ENCODE results near the gene FGF18.
"Not testable (repeated sequence)": the region's sequence is repeated elsewhere in the genome, so short reads cannot be mapped to it uniquely, and the experiment has no call there.

FGF18 gene

DNA sequence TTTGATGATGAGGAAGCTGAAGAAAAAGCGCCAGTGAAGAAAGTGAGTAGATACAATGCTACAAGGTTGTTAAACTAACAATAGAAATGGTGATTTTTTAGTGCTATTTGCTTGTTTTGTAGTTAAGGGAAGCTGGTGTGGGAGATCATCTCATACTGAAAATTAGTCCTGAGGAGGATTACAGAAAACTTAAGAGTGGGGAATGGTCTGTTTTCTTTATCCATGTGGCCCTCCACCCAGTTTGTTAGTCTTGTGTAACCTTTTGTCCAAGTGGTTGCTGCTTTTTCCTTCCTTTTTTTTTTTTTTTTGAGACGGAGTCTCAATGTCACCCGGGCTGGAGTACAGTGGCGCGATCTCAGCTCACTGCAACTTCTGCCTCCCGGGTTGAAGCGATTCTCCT is 19.3 kb upstream of the FGF18 start:
- DNase-seq (ENCODE audit: low read depth) = no peak

DNA sequence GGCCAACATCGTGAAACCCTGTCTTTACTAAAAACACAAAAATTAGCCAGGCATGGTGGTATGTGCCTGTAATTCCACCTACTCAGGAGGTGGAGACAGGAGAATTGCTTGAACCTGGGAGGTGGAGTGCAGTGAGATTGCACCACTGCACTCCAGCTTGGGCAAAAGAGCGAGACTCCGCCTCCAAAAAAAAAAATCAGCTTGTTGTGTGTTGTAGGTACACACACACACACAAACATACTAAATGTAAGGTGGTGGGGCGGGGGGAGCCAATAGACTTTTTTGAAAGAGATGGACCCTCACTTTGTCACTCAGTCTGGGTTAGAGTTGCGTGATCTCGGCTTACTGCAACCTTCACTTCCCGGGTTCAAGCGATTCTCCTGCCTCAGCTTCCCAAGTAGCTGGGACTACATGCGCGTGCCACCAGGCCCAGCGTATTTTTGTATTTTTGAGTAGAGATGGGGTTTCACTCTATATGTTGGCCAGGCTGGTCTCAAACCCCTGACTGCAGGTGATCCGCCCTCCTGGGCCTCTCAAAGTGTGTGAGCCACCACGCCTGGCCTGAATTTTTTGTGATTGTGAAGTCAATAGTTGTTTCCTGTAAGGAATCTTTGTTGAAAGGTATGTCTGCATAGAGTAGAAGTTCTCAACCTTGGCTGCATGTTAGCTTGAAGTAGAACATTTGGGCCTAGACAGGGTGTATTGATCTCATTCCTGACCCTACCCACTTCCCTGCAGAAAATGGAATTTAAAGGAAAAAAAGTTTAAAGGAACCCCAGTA is 18.1 kb upstream of the FGF18 start:
- no peak for DNase-seq (ENCODE audit: low read depth)

DNA sequence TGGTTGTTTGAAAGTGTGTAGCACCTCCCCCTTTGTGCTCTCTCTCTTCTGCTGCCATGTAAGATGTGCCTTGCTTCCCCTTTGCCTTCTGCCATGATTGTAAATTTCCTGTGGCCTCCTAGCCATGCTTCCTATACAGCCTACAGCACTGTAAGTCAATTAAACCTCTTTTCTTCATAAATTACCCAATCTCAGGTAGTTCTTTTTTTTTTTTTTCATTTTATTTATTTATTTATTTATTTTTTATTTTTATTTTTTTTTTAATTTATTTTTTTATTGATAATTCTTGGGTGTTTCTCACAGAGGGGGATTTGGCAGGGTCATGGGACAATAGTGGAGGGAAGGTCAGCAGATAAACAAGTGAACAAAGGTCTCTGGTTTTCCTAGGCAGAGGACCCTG is 16.7 kb upstream of the FGF18 start:
- not testable (repeated sequence) for DNase-seq (ENCODE audit: low read depth)

DNA sequence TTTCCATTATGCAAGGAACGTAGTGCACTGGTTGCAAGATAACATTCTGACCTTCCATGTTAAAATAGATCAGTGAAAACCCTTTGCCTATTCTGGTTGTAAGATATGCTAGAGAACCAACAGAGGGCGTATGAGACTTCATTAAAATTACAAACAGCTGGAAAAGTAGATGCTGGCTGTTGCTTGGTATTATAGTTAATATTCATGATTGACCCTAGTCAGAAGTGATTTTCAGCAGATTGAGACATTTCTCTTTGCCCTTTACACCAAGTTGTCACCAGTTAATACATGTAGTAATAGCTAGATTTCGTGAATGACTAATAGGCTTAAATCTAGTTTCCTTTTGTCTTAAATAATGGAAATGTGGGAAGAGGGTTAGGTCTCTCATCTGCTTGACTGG is 13.8 kb upstream of the FGF18 start:
- DNase-seq (ENCODE audit: low read depth) = no peak

DNA sequence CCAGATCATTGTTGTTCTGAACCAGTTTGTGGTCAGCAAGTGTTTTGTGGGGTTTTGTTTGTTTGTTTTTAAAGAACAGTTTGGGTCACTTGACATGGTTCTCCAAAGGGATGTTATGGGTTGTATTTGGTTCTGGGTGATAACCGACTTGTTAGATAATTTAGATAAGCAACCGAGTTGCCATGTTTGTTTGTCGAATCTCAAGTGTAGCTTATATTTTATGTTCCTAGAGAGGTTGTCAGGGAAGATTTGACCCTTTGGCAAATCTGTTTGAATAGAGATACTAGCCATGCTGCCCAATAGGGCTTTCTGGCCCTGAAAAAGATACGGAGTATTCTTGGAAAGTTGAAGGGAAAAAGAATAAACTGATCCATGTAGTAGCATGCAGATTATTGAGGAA is 12.2 kb upstream of the FGF18 start:
- DNase-seq (ENCODE audit: low read depth) = no peak

DNA sequence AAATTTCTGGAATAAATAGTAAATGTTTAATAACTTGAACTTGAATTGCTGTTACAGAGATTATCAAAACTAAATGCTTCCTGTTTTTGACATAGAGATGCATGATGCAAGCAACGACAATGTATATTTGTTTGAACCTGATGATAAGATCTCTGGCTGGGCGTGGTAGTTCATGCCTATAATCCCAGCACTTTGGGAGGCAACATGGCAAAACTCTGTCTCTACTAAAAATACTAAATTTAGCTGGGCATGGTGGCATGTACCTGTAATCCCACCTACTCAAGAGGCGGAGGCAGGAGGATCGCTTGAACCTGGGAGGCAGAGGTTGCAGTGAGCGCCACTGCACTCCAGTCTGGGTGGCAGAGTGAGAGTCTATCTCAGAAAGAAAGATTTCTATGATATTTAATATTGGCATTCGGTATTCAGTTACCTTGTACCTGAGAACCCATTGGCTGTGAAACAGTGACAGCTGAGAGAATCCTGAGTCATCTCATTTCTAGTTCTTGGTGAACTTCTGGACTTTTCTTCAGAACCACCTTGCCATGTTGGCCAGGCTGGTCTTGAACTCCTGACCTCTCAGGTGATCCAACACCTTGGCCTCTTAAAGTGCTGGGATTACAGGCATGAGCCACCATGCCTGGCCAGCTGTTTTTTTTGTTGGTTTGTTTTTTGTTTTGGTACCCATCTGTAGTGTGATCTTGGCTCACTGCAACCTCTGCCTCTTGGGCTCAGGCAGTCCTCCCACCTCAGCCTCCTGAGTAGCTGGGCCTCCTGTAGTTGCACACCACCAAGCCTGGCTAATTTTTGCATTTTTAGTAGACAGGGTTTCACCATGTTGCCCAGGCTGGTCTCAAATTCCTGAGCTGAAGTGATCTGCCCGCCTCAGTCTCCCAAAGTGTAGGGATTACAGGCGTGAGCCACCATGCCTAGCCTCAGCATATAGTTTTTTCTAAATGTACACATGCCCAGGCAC is 10.0 kb upstream of the FGF18 start:
- no peak for DNase-seq (ENCODE audit: low read depth)

DNA sequence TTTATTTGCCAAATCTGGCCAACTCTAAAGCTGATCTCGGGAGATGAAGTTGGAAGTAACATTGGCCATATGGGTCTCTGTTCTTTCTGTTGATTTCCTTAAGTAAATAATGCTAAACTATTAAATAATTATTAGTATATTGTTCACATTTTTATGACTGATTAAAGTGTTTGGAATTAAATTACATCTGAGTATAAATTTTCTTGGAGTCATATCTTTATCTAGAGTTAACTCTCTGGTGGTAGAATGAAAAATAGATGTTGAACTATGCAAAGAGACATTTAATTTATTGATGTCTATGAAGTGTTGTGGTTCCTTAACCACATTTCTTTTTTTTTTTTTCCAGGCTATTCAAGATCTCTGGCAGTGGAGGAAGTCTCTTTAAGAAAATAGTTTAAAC is 9.3 kb upstream of the FGF18 start:
- DNase-seq (ENCODE audit: low read depth) = no peak

DNA sequence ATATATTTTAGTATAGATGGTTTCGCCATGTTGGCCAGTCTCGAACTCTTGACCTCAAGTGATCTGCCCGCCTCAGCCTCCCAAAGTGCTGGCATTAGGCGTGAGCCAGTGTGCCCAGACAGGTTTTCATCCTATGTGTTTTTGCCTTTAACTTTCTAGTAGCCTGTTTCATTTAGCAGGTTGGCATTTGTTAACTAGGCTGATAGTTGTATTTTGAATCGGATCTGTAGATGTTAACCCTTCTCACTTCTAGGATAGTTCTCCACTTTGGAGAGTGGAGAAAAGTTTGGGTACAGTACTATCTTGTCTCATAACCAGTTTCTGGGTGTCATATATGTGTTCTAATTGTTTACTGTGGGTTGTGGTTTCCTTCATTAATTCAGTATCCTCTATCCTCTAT is 7.3 kb upstream of the FGF18 start:
- DNase-seq (ENCODE audit: low read depth) = no peak

DNA sequence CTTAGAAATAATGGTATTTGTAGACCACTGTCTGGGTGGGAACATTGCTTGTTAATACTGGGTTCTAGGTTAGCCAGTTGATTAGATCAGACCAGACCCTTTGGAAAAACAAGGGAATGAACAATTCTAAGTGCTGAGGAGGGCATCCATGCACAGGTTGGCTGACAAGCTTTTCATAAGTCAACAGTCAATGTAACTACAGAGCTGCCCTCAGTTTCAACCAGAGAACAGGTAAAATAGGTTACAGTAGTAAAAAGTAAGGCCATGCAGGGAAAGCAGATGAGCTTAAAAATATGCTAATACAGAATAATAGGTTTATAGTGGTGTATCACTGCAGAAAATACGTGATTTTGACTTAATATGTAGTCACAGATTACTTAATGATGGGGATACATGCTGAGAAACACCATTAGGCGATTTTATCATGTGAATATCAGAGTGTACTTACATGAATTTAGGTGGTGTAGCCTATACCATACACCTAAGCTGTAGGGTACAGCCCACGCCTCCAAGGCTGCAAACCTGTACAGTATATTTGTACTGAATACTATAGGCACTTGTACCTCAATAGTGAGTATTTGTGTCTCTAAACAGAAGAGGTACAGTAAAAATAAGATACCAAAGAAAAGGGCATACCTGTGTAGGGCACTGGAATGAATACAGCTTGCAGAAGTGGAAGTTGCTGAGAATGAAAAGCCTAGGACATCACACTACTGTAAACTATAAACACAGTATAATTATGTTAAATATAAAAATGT is 6.1 kb upstream of the FGF18 start:
- DNase-seq (ENCODE audit: low read depth) = no peak

DNA sequence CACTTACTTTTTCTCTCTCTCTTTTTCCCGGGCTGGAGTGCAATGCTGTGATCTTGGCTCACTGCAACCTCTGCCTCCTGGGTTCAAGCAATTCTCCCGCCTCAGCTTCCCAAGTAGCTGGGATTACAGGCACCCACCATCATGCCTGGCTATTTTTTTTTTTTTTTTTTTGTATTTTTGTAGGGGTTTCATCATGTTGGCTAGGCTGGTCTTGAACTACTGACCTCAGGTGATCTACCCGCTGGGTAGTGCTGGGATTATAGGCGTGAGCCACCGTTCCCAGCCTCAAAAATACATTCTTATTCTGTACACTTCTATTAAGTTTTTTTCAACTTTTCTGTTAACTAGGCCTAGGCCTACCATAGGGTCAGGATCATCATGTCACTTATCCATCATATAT is 5.5 kb upstream of the FGF18 start:
- DNase-seq (ENCODE audit: low read depth) = not testable (repeated sequence)

DNA sequence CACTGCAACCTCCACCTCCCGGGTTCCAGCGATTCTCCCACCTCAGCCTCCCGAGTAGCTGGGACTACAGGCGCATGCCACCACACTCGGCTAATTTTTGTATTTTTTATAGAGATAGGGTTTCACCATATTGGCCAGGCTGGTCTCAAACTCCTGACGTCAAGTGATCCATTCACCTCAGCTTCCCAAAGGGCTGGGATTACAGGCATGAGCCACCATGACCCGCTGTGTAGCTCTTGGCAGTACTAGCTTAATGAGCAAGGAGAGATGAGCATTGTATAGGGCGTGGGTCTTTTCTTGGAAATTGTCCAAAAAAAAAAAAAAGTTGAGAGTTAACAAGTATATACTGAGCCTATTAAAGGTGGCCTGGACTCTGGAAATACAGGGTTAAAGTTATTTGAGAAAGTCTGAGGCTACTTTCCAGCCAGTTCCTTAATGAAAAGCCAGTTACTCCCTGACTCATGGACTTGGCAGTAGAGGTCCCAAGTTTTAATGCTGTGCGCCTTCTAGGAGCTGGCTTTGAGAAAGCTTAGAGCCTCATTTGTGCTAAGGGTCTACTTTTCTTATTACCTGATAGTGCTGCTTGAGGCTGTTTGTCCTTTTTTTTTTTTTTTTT is 4.2 kb upstream of the FGF18 start:
- no peak for DNase-seq (ENCODE audit: low read depth)

DNA sequence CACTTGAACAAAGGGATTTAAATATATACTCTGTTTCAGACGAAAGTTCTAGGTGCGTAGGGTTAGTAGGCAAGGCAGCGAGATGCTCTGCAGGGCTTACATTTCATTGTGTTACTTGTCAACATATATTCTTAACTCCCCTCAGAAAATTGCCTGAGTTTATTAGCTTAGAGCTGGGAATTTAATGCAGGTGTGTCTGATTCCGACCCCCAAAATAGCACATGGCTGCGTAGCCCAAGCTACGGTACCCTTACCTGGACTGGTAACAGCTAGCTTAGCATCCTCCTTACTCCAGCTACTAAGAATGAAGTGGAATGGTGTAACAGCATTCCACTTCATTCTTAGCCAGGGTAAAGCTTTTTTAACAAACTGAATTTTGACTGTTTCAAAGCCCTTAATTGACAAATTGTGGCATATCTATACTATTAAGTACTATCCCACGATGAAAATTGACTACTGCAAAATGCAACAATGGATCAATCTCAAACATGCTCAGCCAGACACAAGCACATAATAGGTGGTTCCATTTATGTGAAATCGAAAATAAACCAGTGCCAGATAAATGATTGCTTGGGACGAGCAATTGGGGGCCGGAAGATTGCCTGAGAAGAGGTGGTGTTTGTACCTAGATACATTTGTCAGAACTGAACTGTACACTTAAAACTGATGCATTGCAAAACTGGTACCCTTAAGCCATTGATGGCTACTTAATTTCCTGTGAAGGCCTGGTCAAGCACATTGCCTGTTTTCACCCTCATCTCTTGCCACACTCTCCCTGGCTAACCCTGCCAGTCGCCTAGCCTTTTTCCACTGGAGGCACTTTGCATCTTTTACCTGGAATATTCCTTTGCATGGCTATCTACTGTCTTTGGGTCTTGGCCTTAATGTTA is 3.0 kb upstream of the FGF18 start:
- no peak for DNase-seq (ENCODE audit: low read depth)

DNA sequence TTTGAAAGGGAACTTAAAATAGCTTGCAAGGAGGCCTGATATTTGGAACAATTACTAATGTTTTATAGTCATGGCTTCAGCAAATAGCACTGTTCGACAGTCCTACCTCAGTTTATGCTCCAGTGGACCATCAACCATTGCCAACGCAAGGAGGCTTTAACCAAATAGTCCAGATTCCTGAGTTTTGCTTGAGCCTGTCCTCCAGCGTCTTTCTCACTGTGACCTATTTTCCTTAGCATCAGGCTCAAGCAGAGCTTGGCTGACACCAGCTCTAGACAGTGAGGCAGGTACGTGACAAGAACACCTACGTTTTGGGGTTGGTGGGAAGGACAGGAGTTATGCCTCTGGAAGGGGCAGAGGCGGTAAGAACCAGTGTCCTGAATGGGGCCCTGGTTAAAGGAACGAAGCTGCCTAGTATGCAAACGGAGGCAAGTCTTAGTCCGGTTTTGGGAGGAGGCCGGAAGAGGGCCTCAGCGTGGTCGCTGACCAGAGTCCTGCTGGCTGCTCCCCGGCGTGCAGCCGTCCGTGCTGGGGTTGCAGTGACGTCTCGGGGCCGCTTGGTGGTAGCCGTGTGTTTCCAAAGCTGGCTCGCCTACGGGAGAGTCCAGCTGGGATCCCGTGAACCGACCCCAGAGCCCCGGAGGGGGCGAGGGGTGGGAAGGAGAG is 998 bp upstream of the FGF18 start:
- no peak for DNase-seq (ENCODE audit: low read depth)

DNA sequence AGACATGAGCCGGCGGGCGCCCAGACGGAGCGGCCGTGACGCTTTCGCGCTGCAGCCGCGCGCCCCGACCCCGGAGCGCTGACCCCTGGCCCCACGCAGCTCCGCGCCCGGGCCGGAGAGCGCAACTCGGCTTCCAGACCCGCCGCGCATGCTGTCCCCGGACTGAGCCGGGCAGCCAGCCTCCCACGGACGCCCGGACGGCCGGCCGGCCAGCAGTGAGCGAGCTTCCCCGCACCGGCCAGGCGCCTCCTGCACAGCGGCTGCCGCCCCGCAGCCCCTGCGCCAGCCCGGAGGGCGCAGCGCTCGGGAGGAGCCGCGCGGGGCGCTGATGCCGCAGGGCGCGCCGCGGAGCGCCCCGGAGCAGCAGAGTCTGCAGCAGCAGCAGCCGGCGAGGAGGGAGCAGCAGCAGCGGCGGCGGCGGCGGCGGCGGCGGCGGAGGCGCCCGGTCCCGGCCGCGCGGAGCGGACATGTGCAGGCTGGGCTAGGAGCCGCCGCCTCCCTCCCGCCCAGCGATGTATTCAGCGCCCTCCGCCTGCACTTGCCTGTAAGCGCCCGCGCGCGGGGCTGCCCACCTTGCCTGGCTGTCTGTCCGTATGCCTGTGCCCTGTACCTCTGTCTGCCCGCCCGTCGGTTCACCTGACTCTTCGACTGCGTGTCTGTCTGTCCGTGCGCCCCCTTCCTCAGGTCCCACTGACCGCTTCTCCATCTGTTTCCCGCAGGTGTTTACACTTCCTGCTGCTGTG is 412 bp downstream of the FGF18 start:
- no peak for DNase-seq (ENCODE audit: low read depth)

DNA sequence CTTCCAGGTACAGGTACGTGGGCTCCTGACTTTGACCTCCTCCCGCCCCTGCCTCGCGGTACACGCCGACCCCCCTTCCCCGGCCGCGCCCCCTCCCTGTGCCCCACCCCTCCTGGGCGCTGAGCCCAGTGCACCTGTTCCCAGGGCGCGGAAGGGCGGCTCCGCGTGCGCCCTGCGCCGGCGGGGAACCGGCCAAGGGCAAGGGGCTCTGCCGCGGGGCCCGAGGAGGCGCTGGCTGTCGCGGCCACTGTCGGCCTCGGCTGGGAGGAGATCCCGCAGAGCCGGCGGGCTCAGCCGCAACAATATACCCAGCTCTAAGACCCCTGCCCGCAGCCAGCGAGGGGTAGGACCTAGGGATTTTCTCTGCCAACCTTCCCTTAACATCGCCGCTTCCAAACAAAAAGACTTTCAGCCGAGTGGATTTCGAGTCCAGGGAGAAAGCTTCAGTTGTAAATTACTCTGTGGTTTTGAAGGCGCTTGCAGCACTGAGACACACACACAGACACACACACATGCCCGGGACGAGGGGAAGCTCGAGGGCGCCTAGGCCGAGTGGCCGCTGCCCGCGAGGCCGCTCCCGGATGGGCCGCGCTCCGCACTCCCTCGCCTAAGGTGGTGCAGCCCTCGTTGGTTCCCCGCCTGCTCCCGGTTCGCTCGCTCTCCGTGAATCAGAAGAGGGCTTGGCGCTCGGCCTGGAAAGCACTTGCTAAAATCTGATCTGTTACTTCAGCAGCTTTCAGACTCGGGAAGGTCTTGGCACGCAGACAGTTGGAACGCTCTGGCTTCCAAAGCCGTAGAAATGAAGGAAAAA is 1.2 kb downstream of the FGF18 start:
- DNase-seq (ENCODE audit: low read depth) = no peak

DNA sequence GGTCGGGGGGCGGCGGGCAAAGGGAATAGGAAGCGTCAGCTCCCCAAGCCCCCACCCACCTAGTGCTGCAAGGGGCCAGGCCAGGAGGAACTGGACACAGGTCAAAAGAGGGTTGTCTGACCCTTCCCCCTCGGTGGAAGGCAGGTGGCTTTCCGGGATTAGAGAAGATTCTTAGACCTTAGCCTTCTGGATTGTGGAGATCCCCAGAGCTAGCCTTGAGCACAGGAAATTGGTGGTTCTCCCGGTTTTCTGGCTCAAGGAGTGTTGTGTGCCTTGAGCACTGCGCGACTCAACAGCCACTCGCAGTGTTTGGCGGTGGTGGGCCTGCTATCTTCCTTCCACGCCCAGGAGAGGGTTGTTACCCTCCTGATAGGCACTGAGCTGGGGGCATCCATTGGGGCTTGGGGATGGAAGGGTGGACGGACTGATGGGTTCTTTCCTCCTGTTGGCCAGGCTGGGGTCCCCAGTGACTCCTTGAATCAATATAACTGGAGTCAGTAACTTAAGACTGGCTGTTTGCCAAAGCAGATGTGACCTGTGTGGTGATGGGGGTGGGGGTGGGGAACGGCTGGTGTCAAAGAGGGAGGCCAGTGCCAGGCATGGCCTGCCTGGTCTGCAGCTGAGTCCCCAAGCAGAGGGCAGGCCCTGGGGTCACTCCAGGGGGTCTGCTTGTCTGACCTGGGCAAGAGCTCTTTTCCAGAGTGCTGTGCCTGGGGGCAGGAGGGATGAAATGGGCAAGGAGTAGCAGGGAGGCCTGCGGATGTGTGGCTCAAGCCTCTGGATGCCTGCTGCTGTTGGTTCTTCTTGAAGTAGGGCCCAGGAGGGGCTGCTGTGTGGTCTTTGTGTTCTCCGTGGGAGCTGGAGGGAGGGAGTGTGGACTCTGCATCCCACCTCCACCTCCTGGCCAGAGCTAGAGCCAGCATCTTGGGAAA is 2.1 kb downstream of the FGF18 start:
- DNase-seq (ENCODE audit: low read depth) = no peak

DNA sequence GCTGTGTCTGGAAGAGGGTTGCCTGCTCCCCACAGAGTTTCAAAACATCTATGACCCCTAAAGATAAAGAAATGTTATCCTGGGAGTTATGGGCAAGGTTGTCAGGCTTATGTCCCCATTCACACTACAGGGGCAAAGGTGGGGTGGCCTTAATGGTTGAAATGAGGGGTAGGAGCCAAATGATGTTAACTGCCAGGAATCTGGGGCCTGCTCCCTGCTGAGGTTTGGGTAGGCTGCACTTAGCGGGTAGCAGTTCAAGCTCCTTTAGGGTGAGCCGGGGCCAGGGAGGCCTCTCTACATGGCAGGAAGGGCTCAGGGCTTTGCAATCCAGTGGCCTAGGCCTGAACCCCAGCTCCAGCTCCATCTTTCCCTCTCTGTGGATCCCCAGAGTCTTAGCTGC is 3.0 kb downstream of the FGF18 start:
- no peak for DNase-seq (ENCODE audit: low read depth)
